ENCODE measurements around the gene SEC16B.

SEC16B gene

DNA sequence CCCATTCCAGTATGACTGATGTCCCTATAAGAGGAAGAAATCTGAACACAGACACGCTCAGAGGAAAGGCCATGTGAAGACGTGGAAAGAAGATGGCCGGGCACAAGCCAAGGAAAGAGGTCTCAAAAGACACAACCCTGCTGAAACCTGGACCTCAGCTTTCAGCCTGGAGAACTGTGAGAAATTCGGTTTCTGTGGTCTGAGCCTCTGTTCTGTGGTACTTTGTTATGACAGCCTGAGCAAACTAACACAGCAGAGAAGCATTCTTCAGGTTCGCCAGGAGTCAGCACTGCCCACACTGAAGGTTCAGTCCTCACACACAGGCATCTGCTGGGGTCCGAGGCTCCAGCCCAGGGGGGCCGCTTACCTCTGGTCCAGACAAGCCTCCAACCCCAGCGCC lies 37.7 kb downstream of the SEC16B start:
- H4K20me1 ChIP-seq (ENCODE audit: insufficient read depth, low read length): no peaks in the 10 kb centered on the region
- no peak overlapping the region for H2AFZ ChIP-seq (ENCODE audit: low read length)
- no peak overlapping the region for H3K4me3 ChIP-seq (ENCODE audit: low read depth, low read length, poor library complexity, severe bottlenecking)
- no peaks in the 10 kb centered on the region for H3K27me3 ChIP-seq (ENCODE audit: insufficient read depth, low read length)
- H3K27ac ChIP-seq (ENCODE audit: low read depth, low read length, poor library complexity, severe bottlenecking): no peak overlapping the region
- H3K9ac ChIP-seq (ENCODE audit: low read length): no peak overlapping the region
- H3F3A ChIP-seq (ENCODE audit: insufficient read depth, low read length): no peaks in the 10 kb centered on the region
- no peaks in the 10 kb centered on the region for H3K9me2 ChIP-seq (ENCODE audit: low read depth, low read length)
- H3K9me3 ChIP-seq (ENCODE audit: low read length): no peaks in the 10 kb centered on the region
- no peak overlapping the region for H3K4me2 ChIP-seq (ENCODE audit: low read length)
- TF ChIP-seq, protein P1, sequence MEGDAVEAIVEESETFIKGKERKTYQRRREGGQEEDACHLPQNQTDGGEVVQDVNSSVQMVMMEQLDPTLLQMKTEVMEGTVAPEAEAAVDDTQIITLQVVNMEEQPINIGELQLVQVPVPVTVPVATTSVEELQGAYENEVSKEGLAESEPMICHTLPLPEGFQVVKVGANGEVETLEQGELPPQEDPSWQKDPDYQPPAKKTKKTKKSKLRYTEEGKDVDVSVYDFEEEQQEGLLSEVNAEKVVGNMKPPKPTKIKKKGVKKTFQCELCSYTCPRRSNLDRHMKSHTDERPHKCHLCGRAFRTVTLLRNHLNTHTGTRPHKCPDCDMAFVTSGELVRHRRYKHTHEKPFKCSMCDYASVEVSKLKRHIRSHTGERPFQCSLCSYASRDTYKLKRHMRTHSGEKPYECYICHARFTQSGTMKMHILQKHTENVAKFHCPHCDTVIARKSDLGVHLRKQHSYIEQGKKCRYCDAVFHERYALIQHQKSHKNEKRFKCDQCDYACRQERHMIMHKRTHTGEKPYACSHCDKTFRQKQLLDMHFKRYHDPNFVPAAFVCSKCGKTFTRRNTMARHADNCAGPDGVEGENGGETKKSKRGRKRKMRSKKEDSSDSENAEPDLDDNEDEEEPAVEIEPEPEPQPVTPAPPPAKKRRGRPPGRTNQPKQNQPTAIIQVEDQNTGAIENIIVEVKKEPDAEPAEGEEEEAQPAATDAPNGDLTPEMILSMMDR (IDR thresholded peaks at IDR 0.05; ENCODE audit: low read length): no peak
- TF ChIP-seq EZH2 (IDR thresholded peaks at IDR 0.05; ENCODE audit: borderline replicate concordance, low read length): no peak
- H3K79me2 ChIP-seq (ENCODE audit: insufficient read depth, low read length): no peaks in the 10 kb centered on the region
- H3K4me1 ChIP-seq (ENCODE audit: insufficient read depth, low read length, severe bottlenecking): no peaks in the 10 kb centered on the region
- H3K36me3 ChIP-seq (ENCODE audit: insufficient read depth, low read length): no peaks in the 10 kb centered on the region

DNA sequence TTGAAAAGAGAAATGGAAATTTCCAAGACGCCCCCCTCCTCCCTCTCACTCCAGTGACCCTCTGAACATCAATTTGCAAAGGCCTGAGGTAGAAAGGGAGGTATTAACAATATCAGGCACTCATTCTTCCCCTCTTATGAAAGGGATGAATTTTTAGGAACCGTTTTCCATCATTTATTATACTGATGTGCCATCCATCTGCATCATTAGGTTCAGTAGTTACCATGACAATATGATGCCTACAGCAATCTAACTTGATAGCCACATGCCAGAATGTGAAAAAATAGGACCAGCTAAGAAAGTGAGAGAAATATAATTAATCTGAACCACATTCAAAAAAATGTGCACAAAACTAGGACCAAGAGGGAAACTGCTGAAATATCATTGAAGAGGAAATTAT lies 40.9 kb downstream of the SEC16B start:
- Histone ChIP-seq H3K36me3 (ENCODE audit: insufficient read depth, low read length) (no peaks in the 10 kb centered on the region), H3K27ac (ENCODE audit: low read depth, low read length, poor library complexity, severe bottlenecking) (no peak overlapping the region), H3K4me1 (ENCODE audit: insufficient read depth, low read length, severe bottlenecking) (no peaks in the 10 kb centered on the region), H3K9me3 (ENCODE audit: low read length) (no peaks in the 10 kb centered on the region), H3K9ac (ENCODE audit: low read length) (no peak overlapping the region), H3K27me3 (ENCODE audit: insufficient read depth, low read length) (no peaks in the 10 kb centered on the region), H3F3A (ENCODE audit: insufficient read depth, low read length) (no peaks in the 10 kb centered on the region), H3K4me2 (ENCODE audit: low read length) (no peak overlapping the region), H3K9me2 (ENCODE audit: low read depth, low read length) (no peaks in the 10 kb centered on the region), H4K20me1 (ENCODE audit: insufficient read depth, low read length) (no peaks in the 10 kb centered on the region), H2AFZ (ENCODE audit: low read length) (no peak overlapping the region), H3K79me2 (ENCODE audit: insufficient read depth, low read length) (no peaks in the 10 kb centered on the region), H3K4me3 (ENCODE audit: low read depth, low read length, poor library complexity, severe bottlenecking) (no peak overlapping the region)
- TF ChIP-seq, protein P1 (IDR thresholded peaks at IDR 0.05; ENCODE audit: low read length): no peak
- TF ChIP-seq EZH2 (IDR thresholded peaks at IDR 0.05; ENCODE audit: borderline replicate concordance, low read length): no peak

DNA sequence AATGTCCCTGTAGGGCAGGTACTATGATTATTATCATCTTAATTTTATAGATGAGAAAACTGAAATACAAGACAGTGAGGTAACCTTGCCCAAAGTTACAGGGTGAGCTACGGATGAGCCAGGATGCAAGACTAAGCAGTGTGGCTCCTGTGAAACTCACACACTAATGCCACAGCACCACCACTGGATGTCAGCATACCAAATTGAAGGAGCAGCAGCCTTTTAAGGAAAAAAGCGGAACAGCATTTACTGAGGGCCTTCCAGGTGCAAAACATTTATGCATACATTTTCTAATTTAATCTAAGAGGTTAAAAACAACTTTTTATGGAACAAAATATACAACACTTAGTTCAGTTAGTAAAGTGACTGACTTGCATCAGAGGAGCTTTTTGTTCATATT lies 41.7 kb downstream of the SEC16B start:
- Histone ChIP-seq H3K9me2 (ENCODE audit: low read depth, low read length) (no peaks in the 10 kb centered on the region), H4K20me1 (ENCODE audit: insufficient read depth, low read length) (no peaks in the 10 kb centered on the region), H3K36me3 (ENCODE audit: insufficient read depth, low read length) (no peaks in the 10 kb centered on the region), H3K27me3 (ENCODE audit: insufficient read depth, low read length) (no peaks in the 10 kb centered on the region), H3K4me3 (ENCODE audit: low read depth, low read length, poor library complexity, severe bottlenecking) (no peak overlapping the region), H3K4me2 (ENCODE audit: low read length) (no peak overlapping the region), H3K9ac (ENCODE audit: low read length) (no peak overlapping the region), H2AFZ (ENCODE audit: low read length) (no peak overlapping the region), H3K79me2 (ENCODE audit: insufficient read depth, low read length) (no peaks in the 10 kb centered on the region), H3K4me1 (ENCODE audit: insufficient read depth, low read length, severe bottlenecking) (no peaks in the 10 kb centered on the region), H3F3A (ENCODE audit: insufficient read depth, low read length) (no peaks in the 10 kb centered on the region), H3K27ac (ENCODE audit: low read depth, low read length, poor library complexity, severe bottlenecking) (no peak overlapping the region), H3K9me3 (ENCODE audit: low read length) (no peaks in the 10 kb centered on the region)
- no peak for TF ChIP-seq EZH2 (IDR thresholded peaks at IDR 0.05; ENCODE audit: borderline replicate concordance, low read length)
- TF ChIP-seq, protein P1 (IDR thresholded peaks at IDR 0.05; ENCODE audit: low read length): no peak; the same call in 1 of the 2 replicates

Measured in OCI-LY1 (cell line).